GM10266 (cell line): Measurements from ENCODE around the gene EGLN2.
A peak's percentile ranks its signal among the peaks of the same experiment; 100 is the strongest.

Experiments
- DNase-seq: peaks from one replicate; pipeline ENCODE4 v3.0.0; 2012; ENCODE audit errors: extremely low spot score
- TF ChIP-seq, protein P1 (sequence below): IDR thresholded peaks from 2 replicates; pipeline ENCODE4 v1.5.1; 2012; ENCODE audit warnings: mild to moderate bottlenecking, low read depth; ENCODE audit not compliant: control insufficient read depth, insufficient read depth; ENCODE audit errors: missing control alignments

EGLN2 gene

DNA sequence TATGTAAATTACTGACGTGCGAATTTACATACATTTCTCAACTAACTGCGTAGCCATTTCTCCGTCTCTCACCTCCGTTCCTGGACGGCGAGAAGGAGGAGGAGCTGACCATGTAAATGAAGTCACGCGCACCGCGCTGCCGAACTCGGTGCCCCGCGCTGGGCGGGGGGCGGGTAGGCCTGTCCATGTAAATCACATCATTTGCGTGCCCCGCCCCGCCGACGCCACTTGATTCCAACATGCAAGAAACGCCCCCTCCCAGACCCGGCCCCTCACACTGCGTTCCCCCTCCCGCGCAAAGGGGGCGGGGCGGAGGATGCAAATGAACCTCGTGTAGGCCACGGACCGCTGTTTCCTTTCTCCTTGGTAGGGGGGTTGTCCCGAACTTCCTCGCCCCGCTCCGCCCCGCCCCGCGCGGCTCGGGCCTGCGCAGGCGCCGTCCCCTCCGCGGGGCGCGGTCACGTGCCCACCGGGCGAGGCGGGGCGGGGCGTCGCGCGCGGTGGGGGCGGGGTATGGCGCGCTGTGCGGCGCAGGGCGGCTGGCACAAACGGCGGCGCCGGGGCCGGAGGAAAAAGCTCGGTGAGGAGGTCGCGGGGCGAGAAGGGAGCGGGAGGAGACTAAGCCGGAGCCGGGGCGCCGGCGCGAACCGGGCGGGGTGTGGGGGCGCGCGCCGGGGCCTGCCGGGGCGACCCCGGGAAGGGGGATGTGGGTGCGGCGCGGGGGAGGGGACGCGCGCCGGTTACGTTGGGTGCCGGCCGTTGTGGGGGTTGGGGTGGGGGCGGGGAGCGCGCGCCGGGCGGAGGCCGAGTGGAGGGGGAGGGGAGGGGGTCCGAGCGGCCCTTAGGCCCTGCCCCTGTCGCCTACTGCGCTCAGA lies at the start of gene EGLN2:
Gene EGLN2 (plus strand): TSS at position 509 of the 875 bp plus-strand sequence. CDS start 1,382 bp downstream, outside the sequence.
- TF ChIP-seq, protein P1, sequence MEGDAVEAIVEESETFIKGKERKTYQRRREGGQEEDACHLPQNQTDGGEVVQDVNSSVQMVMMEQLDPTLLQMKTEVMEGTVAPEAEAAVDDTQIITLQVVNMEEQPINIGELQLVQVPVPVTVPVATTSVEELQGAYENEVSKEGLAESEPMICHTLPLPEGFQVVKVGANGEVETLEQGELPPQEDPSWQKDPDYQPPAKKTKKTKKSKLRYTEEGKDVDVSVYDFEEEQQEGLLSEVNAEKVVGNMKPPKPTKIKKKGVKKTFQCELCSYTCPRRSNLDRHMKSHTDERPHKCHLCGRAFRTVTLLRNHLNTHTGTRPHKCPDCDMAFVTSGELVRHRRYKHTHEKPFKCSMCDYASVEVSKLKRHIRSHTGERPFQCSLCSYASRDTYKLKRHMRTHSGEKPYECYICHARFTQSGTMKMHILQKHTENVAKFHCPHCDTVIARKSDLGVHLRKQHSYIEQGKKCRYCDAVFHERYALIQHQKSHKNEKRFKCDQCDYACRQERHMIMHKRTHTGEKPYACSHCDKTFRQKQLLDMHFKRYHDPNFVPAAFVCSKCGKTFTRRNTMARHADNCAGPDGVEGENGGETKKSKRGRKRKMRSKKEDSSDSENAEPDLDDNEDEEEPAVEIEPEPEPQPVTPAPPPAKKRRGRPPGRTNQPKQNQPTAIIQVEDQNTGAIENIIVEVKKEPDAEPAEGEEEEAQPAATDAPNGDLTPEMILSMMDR = no peak
- peak; percentile 99 for DNase-seq

GRCh38 chr19:40750058-40750873 lies 48.7 kb upstream of the EGLN2 start, which contains the start of gene ACTMAP:
TSS of gene ACTMAP (minus strand) at chr19:40750477. CDS start at chr19:40749803, 674 bp downstream.
- DNase-seq = peak; percentile 97

DNA sequence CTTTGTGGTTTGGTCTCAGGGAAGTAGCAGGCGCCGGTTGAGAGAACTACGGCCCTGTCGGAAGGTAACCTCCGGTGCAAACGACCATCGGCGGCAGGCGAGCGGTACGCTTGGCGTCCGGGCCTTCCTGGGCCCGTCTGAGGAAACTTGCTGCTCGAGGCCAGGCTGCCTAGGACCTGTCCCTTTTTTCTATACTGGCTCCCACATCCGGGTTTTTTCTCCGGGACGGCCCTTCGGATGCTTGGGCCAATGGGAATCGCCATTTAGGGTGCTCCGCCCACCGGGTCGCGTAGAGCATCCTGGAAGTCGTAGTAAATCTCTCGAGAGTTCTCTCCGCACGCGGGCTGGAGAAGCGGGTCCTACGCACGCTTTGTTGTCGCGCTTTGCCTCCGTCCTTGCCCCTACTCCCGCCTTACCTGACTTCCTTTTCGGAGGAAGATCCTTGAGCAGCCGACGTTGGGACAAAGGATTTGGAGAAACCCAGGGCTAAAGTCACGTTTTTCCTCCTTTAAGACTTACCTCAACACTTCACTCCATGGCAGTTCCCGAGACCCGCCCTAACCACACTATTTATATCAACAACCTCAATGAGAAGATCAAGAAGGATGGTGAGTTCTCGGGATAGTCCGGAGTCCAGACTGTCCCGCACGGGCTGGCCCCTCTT lies 48.0 kb upstream of the EGLN2 start, which contains the start of gene SNRPA:
Gene SNRPA (plus strand): TSS at position 330 of the 664 bp plus-strand sequence. CDS start 206 bp downstream, at position 536.
- TF ChIP-seq, protein P1 = no peak
- peak; percentile 91 for DNase-seq

More at GRCh38 chr19:40750058-40750873, 48.7 kb upstream of the EGLN2 start, which contains the start of gene ACTMAP:
- TF ChIP-seq, protein P1 = no peak

DNA sequence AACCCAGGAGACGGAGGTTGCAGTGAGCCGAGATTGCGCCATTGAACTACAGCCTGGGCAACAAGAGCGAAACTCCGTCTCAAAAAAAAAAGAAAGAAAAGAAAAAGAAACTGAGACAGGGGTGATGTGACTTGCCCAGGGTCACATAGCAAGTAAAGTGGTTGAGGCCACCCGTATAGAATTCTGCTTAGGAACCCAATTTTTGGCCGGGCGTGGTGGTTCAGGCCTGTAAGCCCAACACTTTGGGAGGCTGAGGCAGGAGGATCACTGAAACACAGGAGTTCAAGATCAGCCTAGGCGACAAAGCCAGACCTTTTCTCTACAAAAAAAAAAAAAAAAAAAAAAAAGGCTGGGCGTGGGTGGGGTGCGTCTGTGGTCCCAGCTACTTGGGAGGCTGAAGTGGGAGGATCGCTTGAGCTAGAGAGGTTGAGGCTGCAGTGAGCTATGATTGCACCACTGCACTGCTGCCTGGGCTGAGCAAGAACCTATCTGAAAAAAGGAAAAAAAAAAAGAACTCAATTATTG lies 46.7 kb upstream of the EGLN2 start:
- no peak for DNase-seq
- TF ChIP-seq, protein P1 = no peak

DNA sequence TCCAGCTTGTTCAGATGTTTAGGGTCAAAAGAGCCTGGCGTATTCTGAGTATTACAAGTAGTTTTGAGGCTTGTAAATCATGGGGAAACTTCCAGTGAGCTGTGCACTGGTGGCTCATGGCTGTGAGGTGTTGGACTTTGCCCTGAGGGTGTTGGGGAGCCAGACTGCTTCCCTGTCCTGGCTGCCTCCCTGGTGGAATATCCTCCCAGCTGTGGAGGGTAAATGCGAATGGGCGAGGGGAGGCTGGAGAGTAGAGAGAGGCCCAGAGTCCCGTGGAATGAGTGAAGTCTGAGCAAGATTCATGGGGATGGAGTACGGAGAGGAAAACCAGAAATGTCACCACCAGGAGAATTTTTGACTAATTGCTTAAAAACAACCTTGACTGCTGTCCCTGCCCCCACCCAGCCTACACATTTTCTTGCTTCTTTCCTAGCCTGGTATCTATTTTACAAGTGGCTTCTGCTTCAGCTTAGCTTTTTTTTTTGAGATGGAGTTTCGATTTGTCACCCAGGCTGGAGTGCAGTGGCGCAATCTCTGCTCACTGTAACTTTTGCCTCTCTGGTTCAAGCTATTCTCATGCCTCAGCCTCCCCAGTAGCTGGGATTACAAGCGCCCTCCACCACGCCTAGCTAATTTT lies 44.3 kb upstream of the EGLN2 start:
- TF ChIP-seq, protein P1 = no peak
- no peak for DNase-seq

DNA sequence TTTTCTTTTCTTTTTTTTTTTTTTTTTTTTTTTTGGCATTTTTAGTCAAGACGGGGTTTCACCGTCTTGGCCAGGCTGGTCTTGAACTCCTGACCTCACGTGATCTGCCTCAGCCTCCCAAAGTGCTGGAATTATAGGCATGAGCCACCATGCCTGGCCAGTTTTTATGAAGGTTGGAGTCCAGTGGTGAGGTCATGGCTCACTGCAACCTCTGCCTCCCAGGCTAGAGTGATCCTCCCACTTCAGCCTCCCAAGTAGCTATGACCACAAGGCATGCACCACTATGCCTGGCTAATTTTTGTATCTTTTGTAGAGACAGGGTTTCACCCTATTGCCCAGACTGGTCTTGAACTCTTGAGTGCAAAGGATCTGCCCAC lies 43.8 kb upstream of the EGLN2 start:
- DNase-seq = no peak
- TF ChIP-seq, protein P1 = no peak
